ENCODE data around the gene ACKR3. TPM values are rescaled to one million over a fixed set of nuclear protein-coding genes. Genes with fewer than 3 reads are reported as not detected.

The ACKR3 gene
- total RNA-seq, 1 donor from 2014 or later, result 23.3 TPM

DNA sequence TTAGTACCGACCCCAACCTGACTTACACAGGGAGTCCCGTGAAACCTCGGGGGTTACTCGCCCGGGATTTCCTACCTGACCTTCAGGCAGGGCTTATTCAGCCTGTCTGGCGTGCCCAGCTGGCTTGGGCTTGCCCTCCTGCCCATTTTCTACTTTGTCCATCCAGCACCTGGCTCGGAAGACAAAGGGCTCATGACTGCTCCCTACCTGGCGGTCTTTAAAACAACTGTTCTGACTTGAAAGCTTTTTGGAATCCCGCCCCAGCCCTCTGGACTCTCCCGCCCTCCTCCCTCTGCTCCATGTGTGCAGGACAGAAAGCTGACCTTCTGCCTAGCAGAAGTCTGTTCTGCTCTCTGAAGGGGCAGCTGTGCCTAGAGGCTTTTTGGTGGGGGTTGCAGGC is 43.1 kb downstream of the ACKR3 start:
- peaks cover 3% of the 10 kb centered on the region for H3K4me1 Mint-ChIP-seq (ENCODE audit: low read depth)
- no peaks in the 10 kb centered on the region for H3K9me3 Mint-ChIP-seq (ENCODE audit: low read depth)
- H3K36me3 Mint-ChIP-seq (ENCODE audit: insufficient read depth), result no peaks in the 10 kb centered on the region
- TF ChIP-seq, protein P1, sequence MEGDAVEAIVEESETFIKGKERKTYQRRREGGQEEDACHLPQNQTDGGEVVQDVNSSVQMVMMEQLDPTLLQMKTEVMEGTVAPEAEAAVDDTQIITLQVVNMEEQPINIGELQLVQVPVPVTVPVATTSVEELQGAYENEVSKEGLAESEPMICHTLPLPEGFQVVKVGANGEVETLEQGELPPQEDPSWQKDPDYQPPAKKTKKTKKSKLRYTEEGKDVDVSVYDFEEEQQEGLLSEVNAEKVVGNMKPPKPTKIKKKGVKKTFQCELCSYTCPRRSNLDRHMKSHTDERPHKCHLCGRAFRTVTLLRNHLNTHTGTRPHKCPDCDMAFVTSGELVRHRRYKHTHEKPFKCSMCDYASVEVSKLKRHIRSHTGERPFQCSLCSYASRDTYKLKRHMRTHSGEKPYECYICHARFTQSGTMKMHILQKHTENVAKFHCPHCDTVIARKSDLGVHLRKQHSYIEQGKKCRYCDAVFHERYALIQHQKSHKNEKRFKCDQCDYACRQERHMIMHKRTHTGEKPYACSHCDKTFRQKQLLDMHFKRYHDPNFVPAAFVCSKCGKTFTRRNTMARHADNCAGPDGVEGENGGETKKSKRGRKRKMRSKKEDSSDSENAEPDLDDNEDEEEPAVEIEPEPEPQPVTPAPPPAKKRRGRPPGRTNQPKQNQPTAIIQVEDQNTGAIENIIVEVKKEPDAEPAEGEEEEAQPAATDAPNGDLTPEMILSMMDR (IDR thresholded peaks at IDR 0.05; ENCODE audit: unreplicated experiment), result no peak
- H3K27me3 Mint-ChIP-seq, result peaks cover 29% of the 10 kb centered on the region
- no peak overlapping the region for H3K27ac Mint-ChIP-seq
- H3K4me3 Mint-ChIP-seq (ENCODE audit: low read depth), result no peak overlapping the region
- no peak for DNase-seq (ENCODE audit: low spot score, unreplicated experiment)

DNA sequence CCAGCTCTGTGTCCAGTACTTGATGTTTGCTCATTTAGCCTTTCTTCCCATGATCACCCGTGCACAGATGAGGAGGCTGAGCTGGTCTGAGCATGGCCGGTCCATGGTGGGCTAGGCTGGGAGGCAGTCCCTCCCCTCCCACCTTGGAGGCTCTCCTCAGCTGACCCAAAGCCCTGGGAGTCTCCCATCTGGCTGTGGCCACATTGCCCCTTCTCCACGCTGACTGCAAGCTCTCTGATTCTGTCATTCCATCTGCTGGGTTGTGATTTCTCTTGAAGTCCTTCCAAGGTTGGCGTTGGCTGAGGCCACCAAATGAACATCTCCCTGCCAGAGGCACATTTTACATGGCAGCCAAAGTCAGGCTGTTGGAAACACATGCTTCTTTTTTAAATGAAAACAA is 44.0 kb downstream of the ACKR3 start:
- H3K4me1 Mint-ChIP-seq (ENCODE audit: low read depth), result no peaks in the 10 kb centered on the region
- H3K27ac Mint-ChIP-seq, result no peak overlapping the region
- peaks cover 33% of the 10 kb centered on the region for H3K27me3 Mint-ChIP-seq
- DNase-seq (ENCODE audit: low spot score, unreplicated experiment), result no peak
- TF ChIP-seq, protein P1 (IDR thresholded peaks at IDR 0.05; ENCODE audit: unreplicated experiment), result no peak
- H3K4me3 Mint-ChIP-seq (ENCODE audit: low read depth), result no peak overlapping the region
- H3K9me3 Mint-ChIP-seq (ENCODE audit: low read depth), result no peaks in the 10 kb centered on the region
- no peaks in the 10 kb centered on the region for H3K36me3 Mint-ChIP-seq (ENCODE audit: insufficient read depth)

GRCh38 chr2:236614551-236614950 is 44.9 kb downstream of the ACKR3 start:
- Mint-ChIP-seq H3K36me3 (ENCODE audit: insufficient read depth) (no peaks in the 10 kb centered on the region), H3K27ac (no peak overlapping the region), H3K9me3 (ENCODE audit: low read depth) (no peaks in the 10 kb centered on the region), H3K4me3 (ENCODE audit: low read depth) (no peak overlapping the region), H3K27me3 (peaks cover 43% of the 10 kb centered on the region), H3K4me1 (ENCODE audit: low read depth) (no peaks in the 10 kb centered on the region)
- no peak for DNase-seq (ENCODE audit: low spot score, unreplicated experiment)
- TF ChIP-seq, protein P1 (IDR thresholded peaks at IDR 0.05; ENCODE audit: unreplicated experiment), result no peak

DNA sequence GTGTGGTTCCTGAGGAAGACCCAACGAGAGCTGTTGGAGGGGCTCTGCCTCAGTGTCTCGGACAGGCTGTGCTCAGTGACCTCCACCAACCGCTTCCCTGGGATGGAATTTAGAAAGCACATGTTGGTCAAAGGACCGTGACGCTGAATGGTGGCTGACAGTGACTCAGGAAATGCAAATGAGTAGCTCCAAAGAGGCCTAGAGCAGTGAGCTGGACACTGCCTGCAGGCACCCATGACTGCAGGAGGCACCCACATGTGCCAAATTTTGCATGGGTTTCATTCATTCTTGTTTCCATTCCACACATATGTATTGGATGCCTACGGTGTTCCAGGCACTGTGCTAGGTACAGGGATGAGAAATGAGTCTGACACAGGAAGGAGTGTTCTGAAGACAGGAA is 46.4 kb downstream of the ACKR3 start:
- Mint-ChIP-seq H3K9me3 (ENCODE audit: low read depth) (no peaks in the 10 kb centered on the region), H3K36me3 (ENCODE audit: insufficient read depth) (no peaks in the 10 kb centered on the region), H3K4me3 (ENCODE audit: low read depth) (no peak overlapping the region), H3K27me3 (peaks cover 58% of the 10 kb centered on the region), H3K4me1 (ENCODE audit: low read depth) (no peaks in the 10 kb centered on the region), H3K27ac (no peak overlapping the region)
- TF ChIP-seq, protein P1 (IDR thresholded peaks at IDR 0.05; ENCODE audit: unreplicated experiment), result no peak
- DNase-seq (ENCODE audit: low spot score, unreplicated experiment), result no peak

- H3K27me3 Mint-ChIP-seq, result peaks cover 62% of the 10 kb centered on the region
- no peaks in the 10 kb centered on the region for H3K4me1 Mint-ChIP-seq (ENCODE audit: low read depth)
- no peaks in the 10 kb centered on the region for H3K9me3 Mint-ChIP-seq (ENCODE audit: low read depth)
- no peak overlapping the region for H3K4me3 Mint-ChIP-seq (ENCODE audit: low read depth)
- TF ChIP-seq, protein P1 (IDR thresholded peaks at IDR 0.05; ENCODE audit: unreplicated experiment), result no peak
- H3K36me3 Mint-ChIP-seq (ENCODE audit: insufficient read depth), result no peaks in the 10 kb centered on the region
- DNase-seq (ENCODE audit: low spot score, unreplicated experiment), result no peak
- H3K27ac Mint-ChIP-seq, result no peak overlapping the region
Observed at GRCh38 chr2:236616624-236617023, 47.0 kb downstream of the ACKR3 start.

Data from progenitor cell of endocrine pancreas (in vitro differentiated cells).